ENCODE measurements around the gene RIN3.

GRCh38 chr14:92676403-92677086, 163.0 kb downstream of the RIN3 start:
- TF ChIP-seq EZH2phosphoT487 (IDR thresholded peaks at IDR 0.05; ENCODE audit: insufficient read depth, low read depth) (no peak), EZH2 (IDR thresholded peaks at IDR 0.05; ENCODE audit: insufficient read depth, poor library complexity, severe bottlenecking) (no peak)
